Stomach smooth muscle (tissue), 2 donors: ENCODE measurements around the gene CDK16.

Experiments used
- H3K27ac ChIP-seq: one replicate; pipeline ENCODE4 v1.7.0; 2013; ENCODE audit warnings: mild to moderate bottlenecking, low read length, inconsistent platforms
- H3K27me3 ChIP-seq, 2 donors: one replicate each; pipeline ENCODE4 v1.7.0; 2013; ENCODE audit warnings: low read length in 2 of 2; ENCODE audit not compliant: insufficient read depth in 2 of 2, control insufficient read depth in 1 of 2
- H3K36me3 ChIP-seq, 2 donors: one replicate each; pipeline ENCODE4 v1.7.0; 2013; ENCODE audit warnings: low read length in 2 of 2; ENCODE audit not compliant: control insufficient read depth in 2 of 2, insufficient read depth in 2 of 2
- H3K4me1 ChIP-seq: one replicate; pipeline ENCODE4 v1.7.0; 2013; ENCODE audit warnings: low read length; ENCODE audit not compliant: control insufficient read depth, insufficient read depth
- H3K4me3 ChIP-seq, 2 donors: one replicate each; pipeline ENCODE4 v1.7.0; 2013; ENCODE audit warnings: low read length in 2 of 2
- H3K9ac ChIP-seq, 2 donors: one replicate each; pipeline ENCODE4 v1.7.0; 2013; ENCODE audit warnings: low read length in 2 of 2, mild to moderate bottlenecking in 1 of 2
- H3K9me3 ChIP-seq, 2 donors: one replicate each; pipeline ENCODE4 v1.7.0; 2013; ENCODE audit warnings: low read length in 2 of 2; ENCODE audit not compliant: control insufficient read depth in 2 of 2
- donor health status: healthy.
- donor health status: Pancreatic carcinoma.

Gene CDK16

GRCh38 chrX:47175588-47175980 is 42.9 kb upstream of the CDK16 start:
- peaks cover 16% of the 10 kb centered on the region for H3K4me1 ChIP-seq
- no peaks in the 10 kb centered on the region for H3K9me3 ChIP-seq
- H3K4me3 ChIP-seq = no peak overlapping the region
- peaks cover 0 to 16% of the 10 kb centered on the region in 2 donors for H3K27me3 ChIP-seq
- H3K27ac ChIP-seq = no peak overlapping the region
- H3K36me3 ChIP-seq = peaks cover 25 to 40% of the 10 kb centered on the region in 2 donors
- H3K9ac ChIP-seq = no peak overlapping the region

DNA sequence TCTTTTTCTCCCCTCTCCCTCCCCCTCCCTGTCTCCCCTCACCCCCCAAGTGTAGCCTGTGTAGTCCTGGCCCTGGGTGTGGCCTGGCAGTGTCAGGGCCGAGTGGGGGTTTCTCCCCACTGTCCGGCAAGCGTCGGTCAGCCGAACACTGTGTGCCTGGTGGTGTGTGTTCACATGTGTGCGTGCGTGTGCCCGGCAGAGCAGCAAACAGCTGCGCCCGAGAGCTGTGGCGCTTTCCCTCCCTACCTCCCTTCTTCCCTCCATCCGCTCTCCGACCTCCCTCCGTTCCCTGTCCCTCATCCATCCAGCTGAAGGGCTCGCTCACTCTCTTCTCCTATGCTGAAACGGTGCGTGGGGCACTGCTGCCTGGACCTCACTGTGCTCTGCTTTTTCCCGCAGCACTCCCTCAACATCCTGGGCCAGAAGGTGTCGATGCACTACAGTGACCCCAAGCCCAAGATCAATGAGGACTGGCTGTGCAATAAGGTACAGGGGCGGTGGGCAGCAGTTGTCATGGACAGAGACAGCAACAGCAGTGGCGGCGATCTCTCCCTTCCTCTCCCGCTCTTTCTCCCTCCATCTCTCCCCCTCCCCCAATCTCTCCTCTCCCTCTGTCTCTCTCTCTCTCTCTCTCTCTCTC is 42.3 kb upstream of the CDK16 start:
- H3K9ac ChIP-seq = no peak overlapping the region
- H3K4me1 ChIP-seq = peaks cover 16% of the 10 kb centered on the region
- peaks cover 26 to 41% of the 10 kb centered on the region in 2 donors for H3K36me3 ChIP-seq
- H3K4me3 ChIP-seq = no peak overlapping the region
- no peak overlapping the region for H3K27ac ChIP-seq
- H3K27me3 ChIP-seq = peaks cover 0 to 16% of the 10 kb centered on the region in 2 donors
- no peaks in the 10 kb centered on the region for H3K9me3 ChIP-seq

GRCh38 chrX:47177079-47177478 is 41.4 kb upstream of the CDK16 start:
- peaks cover 34 to 48% of the 10 kb centered on the region in 2 donors for H3K36me3 ChIP-seq
- peaks cover 16% of the 10 kb centered on the region for H3K4me1 ChIP-seq
- no peaks in the 10 kb centered on the region for H3K9me3 ChIP-seq
- H3K27me3 ChIP-seq = peaks cover 0 to 17% of the 10 kb centered on the region in 2 donors
- H3K4me3 ChIP-seq = no peak overlapping the region
- no peak overlapping the region for H3K9ac ChIP-seq
- no peak overlapping the region for H3K27ac ChIP-seq

- no peak overlapping the region for H3K4me3 ChIP-seq
- no peaks in the 10 kb centered on the region for H3K9me3 ChIP-seq
- H3K4me1 ChIP-seq = peaks cover 16% of the 10 kb centered on the region
- peaks cover 0 to 21% of the 10 kb centered on the region in 2 donors for H3K27me3 ChIP-seq
- peaks cover 34 to 49% of the 10 kb centered on the region in 2 donors for H3K36me3 ChIP-seq
- no peak overlapping the region for H3K9ac ChIP-seq
- no peak overlapping the region for H3K27ac ChIP-seq
These were observed 40.1 kb upstream of the CDK16 start for GRCh38 chrX:47178337-47178736.

GRCh38 chrX:47179221-47179927 is 39.1 kb upstream of the CDK16 start:
- H3K36me3 ChIP-seq = peaks cover 34 to 43% of the 10 kb centered on the region in 2 donors
- no peaks in the 10 kb centered on the region for H3K9me3 ChIP-seq
- no peak overlapping the region for H3K9ac ChIP-seq
- no peak overlapping the region for H3K4me3 ChIP-seq
- H3K27ac ChIP-seq = peak overlapping the region; percentile 41
- H3K27me3 ChIP-seq = peaks cover 0 to 21% of the 10 kb centered on the region in 2 donors
- H3K4me1 ChIP-seq = peaks cover 16% of the 10 kb centered on the region

DNA sequence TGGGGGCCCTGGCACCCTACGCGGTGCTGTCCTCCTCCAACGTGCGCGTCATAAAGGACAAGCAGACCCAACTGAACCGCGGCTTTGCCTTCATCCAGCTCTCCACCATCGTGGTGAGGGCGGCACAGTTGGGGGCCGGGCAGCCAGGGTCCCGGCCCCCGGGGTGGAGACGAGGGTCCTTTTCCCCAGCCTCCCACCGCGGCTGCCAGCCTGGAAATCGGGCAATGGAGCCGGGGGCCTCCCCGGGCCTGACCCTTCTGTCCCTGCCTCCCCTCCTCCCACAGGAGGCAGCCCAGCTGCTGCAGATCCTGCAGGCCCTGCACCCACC is 38.6 kb upstream of the CDK16 start:
- Histone ChIP-seq H3K27ac (peak overlapping the region; percentile 41), H3K4me3 (no peak overlapping the region), H3K9ac (no peak overlapping the region), H3K4me1 (peaks cover 16% of the 10 kb centered on the region), H3K27me3 (peaks cover 0 to 22% of the 10 kb centered on the region in 2 donors), H3K9me3 (no peaks in the 10 kb centered on the region), H3K36me3 (peaks cover 34 to 43% of the 10 kb centered on the region in 2 donors)

DNA sequence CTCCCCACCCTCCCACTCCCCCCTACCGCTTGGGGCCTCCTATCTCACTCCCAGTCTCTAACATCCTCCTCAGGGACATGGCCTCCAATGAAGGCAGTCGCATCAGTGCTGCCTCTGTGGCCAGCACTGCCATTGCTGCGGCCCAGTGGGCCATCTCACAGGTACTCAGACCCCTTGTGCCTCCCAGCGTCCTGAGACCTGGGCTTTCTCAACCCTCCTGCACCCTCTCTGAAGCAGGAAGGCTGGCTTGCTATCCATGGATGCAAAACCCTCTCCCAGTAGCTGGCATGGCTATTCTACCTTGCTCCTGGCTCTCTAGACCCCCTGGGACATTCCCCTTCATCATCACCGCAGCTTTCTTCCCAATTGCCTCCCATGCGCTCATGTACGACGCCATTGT is 38.1 kb upstream of the CDK16 start:
- peaks cover 34 to 38% of the 10 kb centered on the region in 2 donors for H3K36me3 ChIP-seq

GRCh38 chrX:47181301-47181700 is 37.2 kb upstream of the CDK16 start:
- H3K36me3 ChIP-seq = peaks cover 30 to 40% of the 10 kb centered on the region in 2 donors
- no peak overlapping the region for H3K4me3 ChIP-seq
- H3K4me1 ChIP-seq = peaks cover 16% of the 10 kb centered on the region
- no peaks in the 10 kb centered on the region for H3K9me3 ChIP-seq
- H3K27me3 ChIP-seq = peaks cover 0 to 20% of the 10 kb centered on the region in 2 donors
- H3K9ac ChIP-seq = no peak overlapping the region
- no peak overlapping the region for H3K27ac ChIP-seq

More for the DNA sequence above, 38.1 kb upstream of the CDK16 start:
- Histone ChIP-seq H3K9me3 (no peaks in the 10 kb centered on the region), H3K9ac (no peak overlapping the region), H3K27me3 (peaks cover 0 to 22% of the 10 kb centered on the region in 2 donors), H3K4me1 (peaks cover 16% of the 10 kb centered on the region), H3K4me3 (no peak overlapping the region), H3K27ac (no peak overlapping the region)

GRCh38 chrX:47182106-47182700 is 36.3 kb upstream of the CDK16 start:
- no peaks in the 10 kb centered on the region for H3K9me3 ChIP-seq
- peaks cover 21 to 34% of the 10 kb centered on the region in 2 donors for H3K36me3 ChIP-seq
- H3K27me3 ChIP-seq = peaks cover 0 to 23% of the 10 kb centered on the region in 2 donors
- H3K4me3 ChIP-seq = no peak overlapping the region
- H3K4me1 ChIP-seq = peaks cover 16% of the 10 kb centered on the region
- H3K9ac ChIP-seq = no peak overlapping the region
- no peak overlapping the region for H3K27ac ChIP-seq

DNA sequence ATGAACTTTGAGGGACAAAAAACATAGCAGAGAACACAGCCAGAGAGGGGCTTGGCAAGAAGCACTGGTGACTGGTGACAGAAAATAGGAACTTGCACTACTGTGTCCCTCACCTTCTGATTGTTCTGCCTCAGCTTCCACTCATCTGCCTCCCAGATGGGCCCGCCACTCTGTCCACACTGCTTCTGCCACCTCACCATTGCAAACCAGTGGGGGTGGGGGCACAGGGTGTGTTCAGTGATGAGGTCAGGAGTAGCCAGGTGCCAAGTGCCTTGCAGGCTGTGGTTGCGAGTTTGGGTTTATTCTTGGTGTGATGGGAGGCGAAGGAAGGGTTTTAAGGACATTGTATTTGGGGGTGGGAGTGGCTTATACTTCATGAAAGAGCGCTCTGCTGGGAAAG is 34.0 kb upstream of the CDK16 start:
- Histone ChIP-seq H3K9ac (no peak overlapping the region), H3K9me3 (no peaks in the 10 kb centered on the region), H3K4me3 (no peak overlapping the region), H3K27ac (no peak overlapping the region), H3K4me1 (peaks cover 3% of the 10 kb centered on the region), H3K27me3 (peaks cover 0 to 17% of the 10 kb centered on the region in 2 donors), H3K36me3 (peaks cover 20 to 28% of the 10 kb centered on the region in 2 donors)
